NT2/D1 (cell line): Measurements from ENCODE around the gene CRLF1.

Source experiments
- DNase-seq: peaks from one replicate; pipeline ENCODE4 v3.0.0-alpha.2; 2011; ENCODE audit warnings: low read depth, low spot score
- H3K27me3 ChIP-seq: 2 replicates; pipeline ENCODE4 v1.6.0; 2011; ENCODE audit warnings: mild to moderate bottlenecking; ENCODE audit not compliant: insufficient read length, insufficient read depth
- H3K36me3 ChIP-seq: 2 replicates; pipeline ENCODE4 v1.6.1; 2011; ENCODE audit warnings: mild to moderate bottlenecking, low read length, mixed read lengths; ENCODE audit not compliant: insufficient read depth, insufficient read length
- H3K4me1 ChIP-seq: 2 replicates; pipeline ENCODE4 v1.5.1; 2011; ENCODE audit not compliant: insufficient read depth, insufficient read length
- H3K4me3 ChIP-seq: 2 replicates; pipeline ENCODE4 v1.5.1; 2011; ENCODE audit warnings: low read depth; ENCODE audit not compliant: insufficient read length
- H3K9ac ChIP-seq: 2 replicates; pipeline ENCODE4 v1.6.0; 2011; ENCODE audit warnings: low read depth; ENCODE audit not compliant: insufficient read length
- H3K9me3 ChIP-seq: 2 replicates; pipeline ENCODE4 v1.5.1; 2011; ENCODE audit warnings: mild to moderate bottlenecking, low read length; ENCODE audit not compliant: insufficient read depth
- SUZ12 ChIP-seq: IDR thresholded peaks from 2 replicates; pipeline ENCODE4 v1.6.1; 2011; ENCODE audit not compliant: insufficient read length, insufficient read depth; ENCODE audit errors: extremely low read depth
- YY1 ChIP-seq: IDR thresholded peaks from 2 replicates; pipeline ENCODE4 v1.6.1; 2011; ENCODE audit not compliant: insufficient read length, insufficient read depth
- ZNF274 ChIP-seq: IDR thresholded peaks from 2 replicates; pipeline ENCODE4 v1.6.1; 2011; ENCODE audit warnings: mild to moderate bottlenecking, low read depth, low read length

Gene CRLF1

GRCh38 chr19:18606281-18607225, at the start of gene CRLF1:
Gene CRLF1, minus strand, starts transcription at chr19:18606799. Its CDS starts 143 bp downstream, at chr19:18606656.
- no peaks in the 10 kb centered on the region for H3K36me3 ChIP-seq
- peak within 1 kb of the TSS; percentile 72 for H3K9ac ChIP-seq
- no peaks in the 10 kb centered on the region for H3K9me3 ChIP-seq
- TF ChIP-seq SUZ12 (no peak), YY1 (no peak), ZNF274 (no peak)
- no peak for DNase-seq
- peaks cover 93% of the 10 kb centered on the region for H3K27me3 ChIP-seq
- H3K4me3 ChIP-seq, result peak within 1 kb of the TSS; percentile 32
- peaks cover 54% of the 10 kb centered on the region for H3K4me1 ChIP-seq

GRCh38 chr19:18655173-18655844, 48.7 kb upstream of the CRLF1 start:
- no peaks in the 10 kb centered on the region for H3K36me3 ChIP-seq
- DNase-seq, result no peak
- H3K27me3 ChIP-seq, result no peaks in the 10 kb centered on the region
- no peaks in the 10 kb centered on the region for H3K9me3 ChIP-seq
- TF ChIP-seq SUZ12, result no peak
- TF ChIP-seq YY1, result no peak
- TF ChIP-seq ZNF274, result no peak
- H3K9ac ChIP-seq, result no peak overlapping the region
- peaks cover 34% of the 10 kb centered on the region for H3K4me1 ChIP-seq
- no peak overlapping the region for H3K4me3 ChIP-seq

GRCh38 chr19:18654469-18654868, 47.9 kb upstream of the CRLF1 start:
- Histone ChIP-seq H3K9me3 (no peaks in the 10 kb centered on the region), H3K4me1 (peaks cover 33% of the 10 kb centered on the region), H3K4me3 (no peak overlapping the region), H3K36me3 (no peaks in the 10 kb centered on the region), H3K27me3 (no peaks in the 10 kb centered on the region), H3K9ac (no peak overlapping the region)
- DNase-seq, result no peak
- TF ChIP-seq SUZ12 (no peak), ZNF274 (no peak), YY1 (no peak)

- Histone ChIP-seq H3K9me3 (no peaks in the 10 kb centered on the region), H3K4me1 (peaks cover 39% of the 10 kb centered on the region), H3K36me3 (no peaks in the 10 kb centered on the region), H3K9ac (no peak overlapping the region), H3K4me3 (no peak overlapping the region), H3K27me3 (no peaks in the 10 kb centered on the region)
- DNase-seq, result no peak
- no peak for TF ChIP-seq YY1
- no peak for TF ChIP-seq ZNF274
- no peak for TF ChIP-seq SUZ12
Measured at GRCh38 chr19:18653853-18654252, 47.3 kb upstream of the CRLF1 start.

- H3K27me3 ChIP-seq, result no peaks in the 10 kb centered on the region
- H3K36me3 ChIP-seq, result no peaks in the 10 kb centered on the region
- no peak overlapping the region for H3K9ac ChIP-seq
- H3K4me1 ChIP-seq, result peaks cover 34% of the 10 kb centered on the region
- TF ChIP-seq YY1, result no peak
- TF ChIP-seq ZNF274, result no peak
- no peak for TF ChIP-seq SUZ12
- no peak for DNase-seq
- no peaks in the 10 kb centered on the region for H3K9me3 ChIP-seq
- H3K4me3 ChIP-seq, result no peak overlapping the region
Measured at GRCh38 chr19:18651733-18652132, 45.1 kb upstream of the CRLF1 start.

- no peaks in the 10 kb centered on the region for H3K9me3 ChIP-seq
- H3K36me3 ChIP-seq, result no peaks in the 10 kb centered on the region
- H3K4me3 ChIP-seq, result no peak overlapping the region
- peaks cover 38% of the 10 kb centered on the region for H3K4me1 ChIP-seq
- TF ChIP-seq YY1 (no peak), SUZ12 (no peak), ZNF274 (no peak)
- no peak overlapping the region for H3K9ac ChIP-seq
- no peaks in the 10 kb centered on the region for H3K27me3 ChIP-seq
- DNase-seq, result no peak
Measured at GRCh38 chr19:18651300-18651699, 44.7 kb upstream of the CRLF1 start.

GRCh38 chr19:18650468-18651041, 44.0 kb upstream of the CRLF1 start:
- Histone ChIP-seq H3K36me3 (no peaks in the 10 kb centered on the region), H3K27me3 (no peaks in the 10 kb centered on the region), H3K9ac (peak overlapping the region; percentile 29), H3K9me3 (no peaks in the 10 kb centered on the region), H3K4me1 (peaks cover 37% of the 10 kb centered on the region), H3K4me3 (no peak overlapping the region)
- no peak for DNase-seq
- TF ChIP-seq ZNF274 (no peak), YY1 (no peak), SUZ12 (no peak)
